HG03354 (cell line): Measurements from ENCODE around the gene SNX33.
"Not testable (repeated sequence)": the region's sequence is repeated elsewhere in the genome, so short reads cannot be mapped to it uniquely, and the experiment has no call there.

Experiments
- ATAC-seq: cut with Tn5 transposase; IDR thresholded peaks from one replicate; pipeline ENCODE4 v1.9.1; 2021; ENCODE audit warnings: mild to moderate bottlenecking; ENCODE audit not compliant: unreplicated experiment, poor library complexity, severe bottlenecking

Gene SNX33

DNA sequence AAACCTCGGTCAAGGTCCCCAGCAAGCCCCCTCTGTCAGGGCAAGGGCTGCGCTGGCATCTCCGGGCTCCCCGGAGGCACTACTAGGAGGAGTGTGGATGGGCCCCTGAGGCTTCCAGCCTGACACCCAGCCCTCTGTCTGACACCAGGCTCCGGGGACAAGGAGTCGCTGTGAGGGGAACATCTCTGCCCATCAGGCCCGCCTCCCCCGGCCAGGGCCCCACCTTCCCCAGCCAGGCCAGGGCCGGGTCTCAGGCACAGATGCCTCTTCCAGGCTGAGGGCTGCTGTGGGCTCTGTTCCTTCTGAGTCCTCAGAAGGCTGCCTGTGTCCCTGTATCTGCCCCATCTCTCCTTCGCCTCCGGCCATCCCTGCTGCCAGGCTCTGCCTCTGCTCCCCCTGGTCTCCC is 49.1 kb downstream of the SNX33 start:
- ATAC-seq: no peak

DNA sequence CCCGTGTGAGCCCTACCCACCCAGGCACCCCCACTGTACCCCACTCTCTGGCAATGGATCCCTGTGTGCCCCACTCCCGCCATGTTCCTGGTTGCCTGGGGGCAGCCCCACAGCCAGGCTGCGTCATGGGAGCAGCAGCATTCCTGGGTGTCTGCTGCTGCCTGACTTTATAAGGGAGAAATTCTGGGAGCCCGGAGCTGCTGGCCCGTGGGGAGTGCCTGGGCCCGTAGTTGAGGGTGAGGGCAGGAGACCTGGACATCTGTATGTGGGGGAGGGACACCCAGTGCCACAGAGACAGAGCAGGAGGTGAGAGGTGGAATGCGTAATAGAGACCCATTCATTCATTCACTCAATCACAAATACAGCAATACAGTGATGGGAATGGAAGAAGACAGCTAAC is 49.8 kb downstream of the SNX33 start:
- no peak for ATAC-seq

DNA sequence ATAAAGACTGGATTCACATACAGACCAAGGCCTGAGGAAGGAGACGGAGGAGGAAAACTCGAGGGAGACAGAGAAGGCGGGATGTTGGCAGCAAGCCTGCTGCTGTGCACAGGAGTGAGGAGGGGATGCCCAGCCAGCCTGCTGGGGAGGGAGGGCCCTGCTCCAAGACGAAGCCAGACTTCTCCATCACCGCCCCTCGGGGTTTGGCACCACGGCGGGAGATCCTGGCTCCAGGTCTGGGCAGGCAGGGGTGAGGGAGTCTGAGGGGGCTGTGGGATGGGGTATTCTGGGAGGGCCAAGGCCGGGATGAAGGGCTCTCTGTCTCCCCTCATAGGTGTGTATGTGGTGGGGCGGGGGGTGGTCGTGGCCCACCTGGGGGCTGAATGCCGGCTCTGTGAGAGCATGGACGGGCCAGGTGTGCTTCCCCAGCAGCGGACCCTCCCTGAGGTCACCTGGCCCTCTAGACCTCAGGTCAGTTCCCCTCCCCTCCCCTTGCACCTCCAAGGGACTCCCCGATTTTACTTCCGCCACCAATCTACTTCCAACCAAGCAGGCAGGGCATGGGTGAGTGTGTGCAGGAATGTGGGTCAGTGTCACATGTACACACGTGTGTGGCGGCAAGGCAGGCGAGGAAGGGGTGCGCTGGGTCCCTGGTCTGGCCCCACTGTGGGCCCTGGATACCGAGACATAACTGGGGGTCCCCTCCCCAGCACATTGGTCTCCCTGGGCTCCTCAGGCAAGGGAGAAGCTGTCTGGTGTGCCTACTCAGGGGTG is 50.4 kb downstream of the SNX33 start:
- ATAC-seq: not testable (repeated sequence)

DNA sequence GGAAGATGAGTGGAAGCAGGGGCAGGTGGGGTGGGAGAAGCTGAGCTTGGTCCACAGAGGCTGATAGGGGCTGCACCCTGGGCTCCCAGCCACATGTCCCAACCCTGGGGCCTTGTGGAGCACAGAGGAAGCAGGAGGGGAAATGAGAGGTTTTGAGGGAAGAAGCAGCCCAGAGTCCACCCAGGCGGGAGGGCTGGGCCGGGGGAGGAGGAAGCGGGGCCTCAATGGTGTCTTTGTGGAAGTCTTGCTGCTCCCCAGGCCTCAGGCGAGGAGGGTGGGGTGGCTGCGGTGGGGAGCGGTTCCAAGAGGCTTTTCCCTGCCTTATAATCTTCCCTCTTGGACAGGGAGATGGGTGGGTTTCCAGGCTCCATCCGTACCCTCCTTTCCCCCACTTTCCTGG is 51.8 kb downstream of the SNX33 start:
- not testable (repeated sequence) for ATAC-seq

GRCh38 chr15:75699961-75700874 is 52.5 kb downstream of the SNX33 start:
- peak; percentile 66 for ATAC-seq

- not testable (repeated sequence) for ATAC-seq
Observed at GRCh38 chr15:75701071-75702003, 53.6 kb downstream of the SNX33 start.

- no peak for ATAC-seq
Observed at GRCh38 chr15:75702436-75702835, 54.7 kb downstream of the SNX33 start.

GRCh38 chr15:75703440-75704262 is 55.9 kb downstream of the SNX33 start:
- ATAC-seq: not testable (repeated sequence)

GRCh38 chr15:75704263-75704615 is 56.5 kb downstream of the SNX33 start:
- ATAC-seq: no peak

- no peak for ATAC-seq
Observed at GRCh38 chr15:75704618-75705017, 56.9 kb downstream of the SNX33 start.

DNA sequence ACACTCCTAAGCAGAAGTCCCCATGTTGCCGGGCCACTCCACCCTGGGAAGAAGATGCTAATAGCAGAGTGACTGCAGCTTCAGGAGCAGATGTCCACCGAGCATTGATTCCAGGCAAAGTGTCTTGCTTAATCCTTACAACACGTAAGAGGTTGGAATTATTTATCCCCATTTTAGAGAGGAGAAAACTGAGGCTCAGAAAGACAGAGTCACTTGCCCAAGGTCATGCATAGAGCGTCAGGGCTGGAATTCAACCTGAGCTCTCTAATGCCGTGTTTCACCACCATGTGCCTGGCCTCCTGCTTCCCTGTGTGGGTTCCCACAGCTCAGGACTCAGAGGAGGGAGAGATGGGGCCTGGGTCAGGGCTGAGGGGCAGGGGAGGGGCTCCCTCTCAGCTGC is 57.7 kb downstream of the SNX33 start:
- not testable (repeated sequence) for ATAC-seq

DNA sequence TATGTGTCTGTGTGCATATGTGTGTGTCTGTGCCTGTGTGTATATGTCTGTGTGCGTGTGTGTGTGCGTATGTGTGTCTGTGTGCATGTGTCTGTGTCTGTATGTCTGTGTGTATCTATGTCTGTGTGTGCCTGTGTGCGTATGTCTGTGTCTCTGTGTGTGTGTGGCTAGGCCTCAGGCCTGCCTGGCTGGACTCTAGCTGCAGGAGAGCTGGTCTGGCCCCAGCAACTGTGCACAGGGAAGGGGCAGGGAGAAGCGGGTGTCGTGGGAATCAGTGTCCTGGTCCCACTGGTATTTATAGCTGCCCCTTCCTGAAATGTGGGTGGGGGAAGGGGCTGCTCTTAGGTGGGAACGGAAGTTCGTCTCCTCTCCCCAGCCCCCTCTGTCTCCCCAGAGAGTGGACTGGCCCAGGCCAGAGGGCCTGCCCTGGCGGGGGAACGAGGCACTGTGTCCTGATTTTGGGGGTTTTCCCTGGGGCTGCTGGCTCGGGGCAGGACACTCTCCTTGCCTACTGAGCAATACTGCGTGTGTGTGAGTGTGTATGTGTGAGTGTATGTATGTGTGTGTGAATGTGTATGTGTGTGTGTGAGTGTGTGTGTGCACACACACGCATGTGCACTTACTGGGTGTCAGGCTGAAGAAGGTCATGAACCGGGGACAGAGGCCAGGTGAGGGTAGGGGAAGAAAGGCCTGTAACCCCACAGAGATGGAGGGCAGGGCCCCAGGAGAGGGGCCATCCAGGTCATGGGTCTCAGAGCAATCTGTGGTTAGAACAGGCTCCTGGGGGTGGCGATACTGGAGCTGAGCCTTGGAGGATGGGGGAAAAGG is 58.4 kb downstream of the SNX33 start:
- ATAC-seq: no peak

DNA sequence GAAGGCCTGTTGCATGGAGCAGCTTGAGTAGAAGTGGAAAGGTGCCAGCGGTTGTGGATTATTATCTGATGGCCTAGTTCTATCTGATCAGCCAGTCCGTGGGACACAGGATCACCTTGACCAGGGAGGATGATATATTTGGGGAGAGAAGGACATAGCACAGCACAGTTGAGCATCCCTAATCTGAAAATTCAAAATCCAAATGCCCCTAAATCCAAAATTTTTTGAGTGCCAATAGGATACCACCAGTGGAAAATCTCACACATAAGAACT is 58.9 kb downstream of the SNX33 start:
- ATAC-seq: no peak

DNA sequence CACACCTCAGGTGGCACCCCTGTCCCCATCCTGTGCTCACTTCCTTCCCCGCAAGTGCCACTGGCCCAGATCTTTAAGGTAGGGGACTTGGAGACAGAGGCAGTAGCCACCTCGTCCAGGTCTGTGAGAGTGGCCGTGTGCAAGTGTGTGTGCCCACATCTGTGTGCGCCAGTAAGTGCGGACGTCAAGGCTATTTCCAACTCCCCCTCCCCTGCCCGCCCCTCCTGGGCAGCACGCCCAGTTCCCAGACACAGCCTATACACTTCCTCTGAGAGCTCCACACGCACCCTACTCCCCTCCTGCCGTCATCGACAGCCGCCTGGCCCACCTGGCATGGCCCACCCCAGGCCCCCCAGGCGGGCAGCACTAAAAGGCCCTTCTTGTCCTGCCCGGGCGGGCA is 61.7 kb downstream of the SNX33 start:
- ATAC-seq: not testable (repeated sequence)

DNA sequence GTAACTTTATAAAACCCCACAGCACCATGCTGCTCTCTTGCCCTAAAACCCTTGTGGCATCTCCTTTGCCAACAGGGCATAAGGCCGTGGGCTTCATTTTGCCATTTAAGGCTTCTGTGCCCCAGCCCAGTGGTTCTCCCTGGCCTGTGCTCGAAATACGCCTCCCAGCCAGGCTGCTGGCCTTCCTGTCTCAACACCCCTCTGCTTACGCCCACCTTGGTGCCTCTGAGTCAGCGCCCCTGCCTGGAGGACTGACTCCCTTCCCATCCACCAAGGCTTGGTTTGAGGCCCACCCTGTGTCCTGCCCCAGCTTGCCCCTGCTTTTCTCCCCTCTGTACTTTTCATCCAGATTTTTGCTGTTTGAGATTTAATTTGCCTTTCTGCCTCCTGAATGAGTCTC is 63.2 kb downstream of the SNX33 start:
- not testable (repeated sequence) for ATAC-seq

GRCh38 chr15:75711495-75711894 is 63.8 kb downstream of the SNX33 start:
- not testable (repeated sequence) for ATAC-seq
